Measurements from ENCODE around the gene ADGRE2. TPM values are rescaled to one million over a fixed set of nuclear protein-coding genes. Genes with fewer than 3 reads are reported as not detected.

Gene ADGRE2
- total RNA-seq, 4 donors from 2014 or later, result 0.05 to 0.40 (median 0.23) TPM

- Histone ChIP-seq H3K4me1 (no peaks in the 10 kb centered on the region), H3K27me3 (peaks cover 0 to 2% (median 0%) of the 10 kb centered on the region in 3 donors), H3K27ac (no peak overlapping the region), H3K36me3 (peaks cover 32 to 100% of the 10 kb centered on the region in 2 donors), H3K4me3 (peak overlapping the region in 1 of 4 donors; percentile 47), H3K9me3 (peaks cover 28 to 82% (median 49%) of the 10 kb centered on the region in 3 donors)
- no peak for ATAC-seq
- TF ChIP-seq CTCF (IDR thresholded peaks at IDR 0.05 in 4 of 5, conservative IDR thresholded peaks at IDR 0.05 in 1 of 5) (no peak), POLR2A (IDR thresholded peaks at IDR 0.05) (no peak)
- in situ Hi-C loops (cut with MboI; ENCODE audit: low sequenced_read_pairs in 4 of 4) (no loop called here), intact Hi-C loops (cut with DNase I; ENCODE audit: low total_unique reads) (no loop called here)
- no peak for DNase-seq
These were observed 59.7 kb downstream of the ADGRE2 start for GRCh38 chr19:14718522-14719116.

GRCh38 chr19:14715841-14716240 is 62.5 kb downstream of the ADGRE2 start:
- Histone ChIP-seq H3K27me3 (peaks cover 0 to 2% (median 0%) of the 10 kb centered on the region in 3 donors), H3K27ac (no peak overlapping the region), H3K4me3 (no peak overlapping the region), H3K9me3 (peaks cover 28 to 59% (median 40%) of the 10 kb centered on the region in 3 donors), H3K4me1 (no peaks in the 10 kb centered on the region), H3K36me3 (peaks cover 32 to 96% of the 10 kb centered on the region in 2 donors)
- intact Hi-C loops (cut with DNase I; ENCODE audit: low total_unique reads) (no loop called here), in situ Hi-C loops (cut with MboI; ENCODE audit: low sequenced_read_pairs in 4 of 4) (no loop called here)
- ATAC-seq, result no peak
- no peak for DNase-seq
- no peak for TF ChIP-seq CTCF (IDR thresholded peaks at IDR 0.05 in 4 of 5, conservative IDR thresholded peaks at IDR 0.05 in 1 of 5)
- no peak for TF ChIP-seq POLR2A (IDR thresholded peaks at IDR 0.05)

GRCh38 chr19:14704450-14704849 is 73.9 kb downstream of the ADGRE2 start:
- TF ChIP-seq POLR2A (IDR thresholded peaks at IDR 0.05) (no peak), CTCF (IDR thresholded peaks at IDR 0.05 in 4 of 5, conservative IDR thresholded peaks at IDR 0.05 in 1 of 5) (no peak)
- peaks cover 34 to 97% of the 10 kb centered on the region in 2 donors for H3K36me3 ChIP-seq

GRCh38 chr19:14703833-14704232 is 74.5 kb downstream of the ADGRE2 start:
- TF ChIP-seq CTCF (IDR thresholded peaks at IDR 0.05 in 4 of 5, conservative IDR thresholded peaks at IDR 0.05 in 1 of 5) (no peak), POLR2A (IDR thresholded peaks at IDR 0.05) (no peak)
- intact Hi-C loops (cut with DNase I; ENCODE audit: low total_unique reads), result no loop called here
- no peak for DNase-seq
- Histone ChIP-seq H3K4me1 (no peaks in the 10 kb centered on the region), H3K36me3 (peaks cover 29 to 97% of the 10 kb centered on the region in 2 donors), H3K9me3 (no peaks in the 10 kb centered on the region), H3K27me3 (no peaks in the 10 kb centered on the region), H3K4me3 (no peak overlapping the region), H3K27ac (no peak overlapping the region)
- no peak for ATAC-seq
- in situ Hi-C loops (cut with MboI; ENCODE audit: low sequenced_read_pairs in 4 of 4), result no loop called here

More at GRCh38 chr19:14704450-14704849, 73.9 kb downstream of the ADGRE2 start:
- in situ Hi-C loops (cut with MboI; ENCODE audit: low sequenced_read_pairs in 4 of 4) (no loop called here), intact Hi-C loops (cut with DNase I; ENCODE audit: low total_unique reads) (no loop called here)
- ATAC-seq (no peak), DNase-seq (no peak)
- Histone ChIP-seq H3K4me3 (no peak overlapping the region), H3K27ac (no peak overlapping the region), H3K4me1 (no peaks in the 10 kb centered on the region), H3K9me3 (no peaks in the 10 kb centered on the region), H3K27me3 (no peaks in the 10 kb centered on the region)

Measured in gastrocnemius medialis (tissue), 4 donors.